Spinal cord (tissue), 10 donors: ENCODE results near the gene SMCO4. TPM values are rescaled to one million over a fixed set of nuclear protein-coding genes. Genes with fewer than 3 reads are reported as not detected.

ENCODE experiments used
- DNase-seq, 6 donors: peaks; one replicate each; pipeline versions ENCODE4 v3.0.0 to v3.0.0-alpha.2; 2013 to 2015; ENCODE audit warnings: low spot score in 6 of 6, low read depth in 4 of 6
- H3K27ac ChIP-seq: one replicate; pipeline ENCODE4 v1.5.1; 2013; ENCODE audit warnings: low read depth, low read length, control low read depth
- H3K27me3 ChIP-seq: one replicate; pipeline ENCODE4 v1.6.1; 2013; ENCODE audit warnings: low read length; ENCODE audit not compliant: control insufficient read depth, insufficient read depth
- H3K36me3 ChIP-seq: one replicate; pipeline ENCODE4 v1.6.1; 2013; ENCODE audit warnings: low read length; ENCODE audit not compliant: control insufficient read depth, insufficient read depth
- H3K4me1 ChIP-seq: one replicate; pipeline ENCODE4 v1.6.1; 2013; ENCODE audit warnings: low read length; ENCODE audit not compliant: control insufficient read depth, insufficient read depth
- H3K4me3 ChIP-seq: one replicate; pipeline ENCODE4 v1.5.1; 2013; ENCODE audit warnings: low read depth, low read length, control low read depth
- H3K9me3 ChIP-seq: one replicate; pipeline ENCODE4 v1.6.1; 2013; ENCODE audit warnings: low read length; ENCODE audit not compliant: control insufficient read depth, insufficient read depth
- WGBS: methylation state at CpG from one replicate; pipeline ENCODE4 v1.1.5; 2013; ENCODE audit warnings: missing lambda C conversion rate; ENCODE audit not compliant: insufficient coverage; 5-methylcytosine and 5-hydroxymethylcytosine counted together
- polyA plus RNA-seq, 2 donors: library from polyadenylated mRNA; unstranded; fragments of 120-200 nt; gene quantifications; one replicate each; pipeline ENCODE4 v1.2.1, GENCODE V29; 2013; ENCODE audit not compliant: insufficient read length in 2 of 2
- total RNA-seq, 2 donors: library from RNA; depleted of rRNA in 1 of 2; stranded (reverse); fragments of 120-200 nt in 1 of 2; fragments of >200 nt in 1 of 2; gene quantifications; one replicate each; pipeline versions ENCODE4 v1.2.3 to v1.2.4, GENCODE V29; 2013 to 2014
- donor health status: healthy.

The SMCO4 gene
- total and polyA plus RNA-seq, 4 donors: 9.5 to 19.3 (median 15.7) TPM

- Histone ChIP-seq H3K27ac (no peak overlapping the region), H3K27me3 (no peaks in the 10 kb centered on the region), H3K9me3 (no peaks in the 10 kb centered on the region), H3K4me3 (no peak overlapping the region), H3K4me1 (peaks cover 2% of the 10 kb centered on the region), H3K36me3 (no peaks in the 10 kb centered on the region)
- no peak for DNase-seq
- WGBS: 100% methylated on average over 2 of the region's 4 CpGs
Measured at GRCh38 chr11:93498161-93498560, 45.0 kb downstream of the SMCO4 start.

- H3K36me3 ChIP-seq: no peaks in the 10 kb centered on the region
Measured at GRCh38 chr11:93497596-93497995, 45.6 kb downstream of the SMCO4 start.

GRCh38 chr11:93494357-93494756, 48.8 kb downstream of the SMCO4 start:
- WGBS: 60% methylated on average over 4 of the region's 4 CpGs

More at GRCh38 chr11:93497596-93497995, 45.6 kb downstream of the SMCO4 start:
- 81% methylated on average over 2 of the region's 2 CpGs for WGBS
- Histone ChIP-seq H3K9me3 (no peaks in the 10 kb centered on the region), H3K4me1 (peaks cover 2% of the 10 kb centered on the region), H3K4me3 (no peak overlapping the region), H3K27ac (no peak overlapping the region), H3K27me3 (no peaks in the 10 kb centered on the region)
- no peak for DNase-seq

DNA sequence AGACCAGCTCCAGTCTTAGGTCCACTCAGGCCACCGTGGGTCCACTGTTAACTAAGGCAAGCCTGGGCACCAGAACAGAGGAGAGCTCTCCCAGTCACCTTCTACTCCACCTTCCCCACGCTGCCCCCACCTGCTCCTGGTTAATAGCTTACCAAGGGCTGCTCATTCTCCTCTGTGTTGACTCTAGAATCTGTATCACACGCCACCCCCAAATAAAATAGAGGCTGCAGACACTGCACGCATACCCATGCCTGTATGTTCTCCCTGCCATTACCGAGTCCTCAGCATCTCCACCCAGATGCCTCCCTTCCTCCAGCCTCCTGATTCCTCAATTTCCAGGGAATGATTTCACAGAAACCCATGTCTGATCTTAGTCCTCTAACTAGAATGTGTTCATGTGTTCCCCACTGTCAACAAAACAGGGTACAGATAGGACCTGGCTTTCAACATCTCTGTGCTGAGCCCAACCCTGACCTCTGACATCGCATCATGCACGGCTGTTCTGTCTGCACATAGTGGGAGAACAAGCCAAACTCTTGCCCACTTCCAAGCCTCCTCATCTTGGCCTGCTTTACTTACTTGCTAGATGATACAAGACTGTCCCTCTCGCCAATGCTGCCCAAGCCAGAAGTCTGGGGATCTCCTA, 49.8 kb downstream of the SMCO4 start:
- 97% methylated on average over 7 of the region's 8 CpGs for WGBS
- H3K4me1 ChIP-seq: peaks cover 2% of the 10 kb centered on the region
- no peaks in the 10 kb centered on the region for H3K27me3 ChIP-seq
- no peaks in the 10 kb centered on the region for H3K9me3 ChIP-seq
- no peak for DNase-seq
- no peak overlapping the region for H3K4me3 ChIP-seq
- no peak overlapping the region for H3K27ac ChIP-seq
- H3K36me3 ChIP-seq: no peaks in the 10 kb centered on the region

More at GRCh38 chr11:93494357-93494756, 48.8 kb downstream of the SMCO4 start:
- Histone ChIP-seq H3K36me3 (no peaks in the 10 kb centered on the region), H3K4me1 (peaks cover 2% of the 10 kb centered on the region), H3K4me3 (no peak overlapping the region), H3K27me3 (no peaks in the 10 kb centered on the region), H3K9me3 (no peaks in the 10 kb centered on the region), H3K27ac (no peak overlapping the region)
- DNase-seq: peak in 1 of 6 donors; percentile 21

- H3K4me1 ChIP-seq: peaks cover 2% of the 10 kb centered on the region
- H3K36me3 ChIP-seq: no peaks in the 10 kb centered on the region
- H3K4me3 ChIP-seq: no peak overlapping the region
- no peaks in the 10 kb centered on the region for H3K9me3 ChIP-seq
- no peak for DNase-seq
- no peaks in the 10 kb centered on the region for H3K27me3 ChIP-seq
- WGBS: 91% methylated on average over 7 of the region's 8 CpGs
- H3K27ac ChIP-seq: no peak overlapping the region
Measured at GRCh38 chr11:93492464-93493251, 50.5 kb downstream of the SMCO4 start.

DNA sequence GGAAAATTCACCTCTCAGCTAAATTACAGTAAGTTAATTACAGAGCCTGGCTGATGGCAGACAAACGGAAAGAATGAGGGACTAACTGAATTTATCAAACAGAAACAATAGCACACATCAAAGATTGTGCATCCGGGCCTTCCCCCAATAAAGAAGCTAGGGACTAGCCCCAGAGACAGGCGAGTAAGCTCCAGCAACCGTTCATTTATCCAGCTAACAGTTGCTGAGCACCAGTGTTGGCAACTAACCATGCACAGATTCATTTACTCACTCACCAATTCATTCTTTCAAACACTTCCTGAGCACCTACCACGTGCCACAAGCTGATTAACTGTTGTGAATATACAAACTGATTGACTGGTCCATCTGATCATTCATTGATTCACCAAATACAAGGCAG, 51.2 kb downstream of the SMCO4 start:
- no peak for DNase-seq
- peaks cover 6% of the 10 kb centered on the region for H3K4me1 ChIP-seq
- no peak overlapping the region for H3K27ac ChIP-seq
- H3K27me3 ChIP-seq: no peaks in the 10 kb centered on the region
- no peaks in the 10 kb centered on the region for H3K36me3 ChIP-seq
- no peak overlapping the region for H3K4me3 ChIP-seq
- WGBS: 76% methylated on average over 4 of the region's 5 CpGs
- H3K9me3 ChIP-seq: no peaks in the 10 kb centered on the region

DNA sequence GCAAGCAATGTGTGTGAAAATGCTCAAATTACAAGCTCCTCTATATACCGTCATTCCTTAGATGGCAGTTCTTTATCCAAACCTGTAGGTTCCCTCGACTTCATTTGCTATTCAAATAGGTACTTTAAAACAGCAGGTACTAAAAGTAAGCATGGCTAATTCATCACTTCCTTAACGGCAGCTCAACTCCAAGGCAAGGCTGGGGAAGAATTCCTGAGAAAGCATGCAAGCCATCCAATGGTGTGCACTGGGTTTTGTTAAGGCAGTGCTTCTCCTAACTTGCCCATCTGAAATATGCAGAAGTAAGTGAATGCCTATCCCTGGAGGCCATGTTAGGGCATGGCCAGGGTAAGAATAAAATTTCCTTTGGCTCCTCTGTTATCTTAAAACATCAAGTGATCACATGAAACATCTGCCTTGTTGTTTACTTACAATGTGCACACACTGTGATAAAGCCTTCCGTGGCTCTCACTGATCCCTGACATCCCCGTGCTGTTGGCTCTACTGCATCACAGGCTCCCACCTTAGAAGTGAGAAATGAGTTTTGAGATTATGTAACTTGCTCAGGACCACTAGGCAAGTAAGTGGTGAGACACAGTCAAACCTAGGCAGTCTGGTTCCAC, 52.1 kb downstream of the SMCO4 start:
- Histone ChIP-seq H3K9me3 (no peaks in the 10 kb centered on the region), H3K4me1 (peaks cover 11% of the 10 kb centered on the region), H3K27me3 (no peaks in the 10 kb centered on the region), H3K36me3 (no peaks in the 10 kb centered on the region), H3K4me3 (no peak overlapping the region), H3K27ac (no peak overlapping the region)
- 68% methylated on average over 3 of the region's 5 CpGs for WGBS
- DNase-seq: peak in 1 of 6 donors; percentile 70

DNA sequence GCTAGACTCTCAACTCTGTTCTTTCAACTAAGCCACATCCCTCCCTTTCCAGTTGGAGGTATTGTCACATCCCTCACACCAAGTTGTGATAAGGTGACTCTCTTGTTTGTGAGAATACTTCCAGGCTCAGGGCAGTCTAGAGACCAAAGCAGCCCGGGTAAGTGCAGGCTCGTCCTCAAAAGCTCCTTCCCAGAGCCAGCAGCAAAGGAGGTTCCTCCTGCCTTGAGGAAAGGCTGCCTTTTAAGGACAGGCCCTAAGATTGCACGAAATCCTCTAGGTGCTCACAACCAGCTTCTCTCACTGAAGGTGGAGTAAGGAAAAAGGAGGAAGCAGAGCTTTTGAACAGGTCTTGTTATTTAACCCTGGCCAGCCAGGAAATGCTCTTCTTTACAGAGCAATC, 53.4 kb downstream of the SMCO4 start:
- Histone ChIP-seq H3K4me3 (no peak overlapping the region), H3K27me3 (no peaks in the 10 kb centered on the region), H3K9me3 (no peaks in the 10 kb centered on the region), H3K4me1 (peaks cover 15% of the 10 kb centered on the region), H3K27ac (no peak overlapping the region), H3K36me3 (no peaks in the 10 kb centered on the region)
- 60% methylated on average over 3 of the region's 3 CpGs for WGBS
- no peak for DNase-seq

DNA sequence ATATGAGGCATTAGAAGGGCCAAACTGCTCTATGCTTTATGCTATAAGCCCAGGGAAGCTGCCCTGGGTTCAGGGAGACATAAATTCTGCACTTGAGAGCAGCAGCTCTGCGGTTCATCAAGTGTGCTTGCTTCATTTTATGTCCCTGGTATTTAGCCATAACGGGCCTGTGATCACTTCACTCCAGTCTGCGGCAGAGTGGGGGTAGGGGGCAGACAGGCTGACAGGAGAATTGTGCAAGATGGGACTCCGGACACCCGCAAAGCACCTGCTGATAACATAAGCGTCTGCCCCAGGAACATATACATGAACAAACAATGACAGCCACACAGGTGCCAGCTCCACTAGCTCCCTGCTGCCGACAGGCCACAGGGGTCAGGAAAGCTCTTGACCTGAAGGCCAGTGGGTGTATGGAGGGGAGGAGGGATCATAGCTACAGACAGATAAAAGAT, 56.1 kb downstream of the SMCO4 start:
- peak in 1 of 6 donors; percentile 32 for DNase-seq
- no peaks in the 10 kb centered on the region for H3K27me3 ChIP-seq
- H3K36me3 ChIP-seq: no peaks in the 10 kb centered on the region
- H3K27ac ChIP-seq: no peak overlapping the region
- no peak overlapping the region for H3K4me3 ChIP-seq
- H3K9me3 ChIP-seq: no peaks in the 10 kb centered on the region
- 60% methylated on average over 3 of the region's 7 CpGs for WGBS
- peaks cover 31% of the 10 kb centered on the region for H3K4me1 ChIP-seq
